NCI-H1436 treated with DMSO at 0.1 percent for 48 hours (cell line): ENCODE results near the gene ATP2A3.

Experiments
- DNase-seq: peaks from one replicate; lab custom pipeline; 2025; lab: John Stamatoyannopoulos, UW

Gene ATP2A3

DNA sequence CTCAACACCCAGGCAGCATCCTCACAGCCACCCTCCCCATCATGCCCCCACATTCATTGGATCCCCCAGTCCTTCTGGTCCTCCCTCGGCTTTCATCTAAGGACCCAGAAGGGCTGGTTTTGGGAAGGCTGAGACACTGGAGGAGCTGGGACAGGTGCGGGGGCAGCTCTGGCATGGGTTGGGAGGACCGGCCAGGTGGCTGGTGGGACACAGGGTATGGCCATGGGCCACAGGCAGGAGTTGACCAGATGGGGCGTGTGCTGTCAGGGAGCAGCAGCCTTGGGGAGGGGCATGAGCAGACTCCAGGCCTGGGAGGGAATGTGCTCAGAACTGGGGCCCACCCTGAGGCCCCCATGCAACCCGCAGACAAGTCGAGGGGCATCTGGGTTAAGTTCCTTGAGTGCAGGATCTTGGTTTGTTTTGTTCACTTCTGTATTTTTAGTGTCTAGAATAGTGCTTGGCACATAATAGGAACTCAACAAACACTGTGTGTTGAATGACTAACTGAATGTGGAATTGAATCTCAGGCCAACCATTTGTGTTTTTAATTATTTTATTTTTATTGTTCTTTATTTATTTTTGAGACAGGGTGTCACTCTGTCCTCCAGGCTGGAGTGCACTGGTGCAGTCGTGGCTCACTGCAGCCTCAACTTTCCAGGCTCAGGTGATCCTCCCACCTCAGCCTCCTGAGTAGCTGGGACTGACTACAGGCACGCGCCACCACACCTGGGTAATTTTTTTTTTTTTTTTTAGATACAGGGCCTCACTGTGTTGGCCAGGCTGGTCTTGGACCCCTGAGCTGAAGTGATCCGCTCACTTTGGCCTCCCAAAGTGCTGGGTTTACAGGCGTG lies 53.6 kb downstream of the ATP2A3 start:
- no peak for DNase-seq

DNA sequence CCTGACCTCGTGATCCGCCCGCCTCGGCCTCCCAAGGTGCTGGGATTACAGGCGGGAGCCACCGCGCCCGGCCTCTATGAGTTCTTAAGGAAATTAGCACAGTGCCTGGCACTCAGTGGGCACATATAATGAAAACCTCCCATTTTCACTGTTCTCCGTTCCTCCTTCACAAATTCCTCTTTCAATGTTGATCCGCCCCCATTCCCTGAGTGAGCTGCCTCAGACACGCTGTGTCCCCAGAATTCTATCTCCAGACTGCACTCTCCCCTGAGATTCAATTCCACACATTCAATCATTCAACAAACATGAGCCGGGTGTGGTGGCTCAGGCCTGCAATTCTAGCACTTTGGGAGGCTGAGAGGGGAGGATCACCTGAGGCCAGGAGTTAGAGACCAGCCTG lies 55.0 kb downstream of the ATP2A3 start:
- no peak for DNase-seq

DNA sequence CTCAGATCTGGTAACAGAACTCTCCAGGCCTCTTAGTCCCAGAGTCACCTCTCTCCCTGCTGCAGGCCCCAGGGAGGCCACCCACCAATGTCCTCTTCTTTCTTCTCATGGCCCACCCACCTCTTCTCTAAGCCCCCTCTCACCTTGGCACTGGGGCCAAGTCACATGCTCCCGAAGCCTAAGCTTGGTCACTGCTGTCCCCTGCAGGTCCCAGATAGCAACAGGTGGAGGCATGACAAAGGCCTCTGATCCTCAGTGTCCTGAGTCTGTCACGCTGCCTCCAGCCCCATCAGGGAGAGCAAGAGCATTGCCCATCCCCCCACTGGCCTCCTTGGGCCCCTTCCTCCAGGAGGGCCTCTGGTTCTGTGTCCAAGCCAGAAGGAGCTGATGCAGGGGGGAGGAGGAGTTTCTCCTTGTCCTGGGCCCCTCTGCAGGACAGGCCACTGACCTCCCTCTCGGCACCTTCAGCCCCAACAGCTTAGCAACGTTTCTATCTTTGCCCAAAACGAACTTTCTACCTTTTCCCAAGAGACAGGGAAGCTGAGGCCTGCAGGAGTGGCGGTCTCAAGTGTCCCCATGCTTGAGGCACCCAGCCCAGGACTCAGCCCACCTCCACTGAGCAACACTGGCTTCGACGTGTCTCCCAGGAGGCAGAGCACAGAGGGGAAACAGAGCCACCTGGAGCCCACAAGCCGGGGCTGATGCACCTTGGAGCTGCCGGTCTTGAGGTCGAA lies 56.6 kb downstream of the ATP2A3 start:
- no peak for DNase-seq

DNA sequence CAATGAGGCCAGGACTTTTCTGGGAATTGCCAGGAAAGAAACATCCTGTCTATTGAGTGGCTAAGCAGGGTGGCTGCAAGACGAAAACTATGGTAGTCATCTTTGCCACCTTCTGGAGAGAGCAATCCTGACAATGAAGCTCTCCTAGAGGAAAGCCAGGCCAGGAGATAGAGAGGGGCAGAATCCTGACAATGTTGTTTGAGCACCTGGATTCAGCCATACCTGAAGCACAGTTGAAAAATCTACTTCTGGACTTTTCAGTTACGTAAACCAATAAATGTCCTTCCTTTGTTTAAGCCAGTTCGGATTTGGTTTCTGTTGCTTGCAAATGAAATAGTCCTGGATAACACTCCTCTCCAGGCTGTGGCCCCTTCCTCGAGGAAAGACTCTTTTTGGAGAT lies 57.4 kb downstream of the ATP2A3 start:
- no peak for DNase-seq

DNA sequence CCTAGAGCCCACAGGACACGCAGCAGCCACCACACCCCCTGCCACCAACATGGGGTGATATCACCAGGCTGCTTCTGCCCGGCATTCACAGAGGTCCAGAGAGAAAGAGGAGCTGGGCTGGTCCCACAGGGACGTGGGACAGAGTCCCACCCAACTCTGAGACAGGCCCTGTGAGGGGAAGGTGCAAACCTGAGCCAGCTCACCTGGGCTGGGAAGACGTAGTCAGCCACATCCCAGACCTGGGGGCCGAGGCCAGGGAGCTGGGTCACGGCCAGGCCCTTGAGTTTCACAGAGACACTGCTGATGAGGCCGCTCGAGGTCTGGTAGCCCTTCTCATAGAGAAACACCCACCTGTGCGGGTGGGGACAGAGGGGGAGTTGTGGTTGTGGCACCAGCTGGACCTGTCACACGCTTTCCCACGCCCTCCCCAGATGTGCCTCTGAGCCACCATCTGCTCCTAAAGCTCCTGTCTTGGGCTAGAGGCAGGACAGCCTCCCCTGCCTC lies 59.2 kb downstream of the ATP2A3 start:
- DNase-seq = no peak

DNA sequence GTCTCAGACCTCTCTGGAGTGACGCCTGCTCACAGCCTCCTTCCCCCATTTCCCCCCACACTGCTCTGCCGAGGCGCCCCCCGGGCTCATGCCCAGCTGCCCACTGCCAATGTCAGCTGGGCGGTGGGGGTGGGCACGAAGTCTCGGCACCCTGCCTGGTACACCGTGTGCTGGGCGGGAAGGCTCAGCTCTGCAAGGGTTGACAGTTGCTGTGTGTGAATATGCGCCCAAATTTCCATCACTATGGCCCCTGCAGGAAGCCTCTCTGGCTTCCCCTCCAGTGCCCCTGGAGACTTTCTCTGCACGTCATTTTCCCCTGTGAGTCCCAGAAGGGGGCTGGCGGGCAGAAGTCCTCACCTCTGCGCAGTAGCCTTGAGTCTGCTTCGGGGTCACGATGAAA lies 59.7 kb downstream of the ATP2A3 start:
- DNase-seq = no peak

DNA sequence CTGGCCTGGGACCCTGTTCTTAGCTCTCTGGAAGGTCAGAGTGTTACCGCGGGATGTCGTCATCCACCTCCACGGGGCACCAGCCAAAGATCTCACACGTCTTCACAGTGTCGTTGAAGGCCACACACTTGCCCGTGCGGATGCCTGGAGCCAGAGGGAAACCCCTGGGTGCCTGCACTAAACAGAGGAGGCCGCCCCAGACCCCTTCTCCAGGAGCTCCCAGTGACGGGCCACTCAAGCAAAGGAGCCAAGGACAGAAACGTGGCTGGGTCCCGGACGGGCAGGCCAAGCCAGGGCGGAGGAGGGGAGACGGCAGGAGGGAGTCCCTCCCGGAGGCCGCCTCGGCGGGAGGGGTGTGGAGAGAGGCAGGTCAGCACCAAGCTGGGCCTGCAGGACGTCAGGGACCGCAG lies 60.4 kb downstream of the ATP2A3 start:
- DNase-seq = no peak

DNA sequence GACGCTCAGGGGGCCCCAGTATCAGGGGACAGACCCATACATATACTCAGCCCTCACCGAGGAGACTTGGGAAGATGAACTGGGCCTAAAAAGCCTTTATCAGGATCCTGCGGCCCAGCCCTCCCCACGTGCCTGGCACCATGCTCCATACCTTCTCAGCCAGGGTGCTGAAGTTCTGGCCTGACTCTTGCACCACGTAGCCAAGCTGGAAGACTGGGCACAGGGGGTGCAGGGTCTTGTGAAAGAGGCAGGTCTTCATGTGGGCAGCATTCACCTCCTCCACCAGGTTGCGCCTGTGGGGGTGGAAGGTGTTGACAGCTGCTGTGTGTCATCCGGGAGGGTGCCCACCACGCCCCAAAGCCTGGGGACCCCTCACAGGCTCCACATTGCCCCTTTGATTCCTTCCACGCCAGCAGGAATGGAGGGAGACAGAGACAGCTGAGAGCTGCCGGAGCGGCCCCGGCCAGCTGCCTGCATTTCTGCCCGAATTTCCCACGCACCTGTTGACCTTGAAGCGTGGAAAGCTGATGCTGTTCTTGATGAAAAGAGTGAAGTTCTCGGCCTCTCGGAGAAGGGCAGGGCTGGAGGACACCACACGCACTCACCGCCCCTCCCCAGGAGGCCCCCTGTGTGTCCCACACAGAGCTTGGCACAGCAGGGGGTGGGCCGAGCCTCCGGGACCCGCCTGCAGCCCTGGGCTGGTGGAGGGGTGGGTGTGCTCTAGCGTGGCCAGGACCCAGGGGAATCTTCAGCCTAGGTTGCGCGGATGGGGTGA lies 61.0 kb downstream of the ATP2A3 start:
- no peak for DNase-seq

DNA sequence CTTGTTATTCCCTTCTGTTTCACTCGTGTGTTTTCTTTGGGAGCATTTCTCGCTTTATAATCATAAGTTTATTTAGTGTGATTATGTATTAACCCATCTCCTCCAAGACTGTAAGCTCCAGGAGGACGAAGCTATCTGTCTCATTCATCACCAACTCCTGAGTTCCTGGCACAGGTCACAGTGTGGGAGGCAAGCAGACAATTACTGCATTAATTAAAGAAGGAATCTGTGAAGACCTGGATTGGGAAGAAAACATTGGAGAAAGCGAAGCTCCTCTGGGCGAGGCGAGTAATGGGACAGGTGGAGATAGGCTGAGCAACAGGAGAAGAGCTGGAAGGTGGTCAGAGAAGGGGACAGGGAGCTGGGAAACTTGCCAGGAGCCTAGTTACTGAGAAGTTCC lies 63.6 kb downstream of the ATP2A3 start:
- DNase-seq = no peak

DNA sequence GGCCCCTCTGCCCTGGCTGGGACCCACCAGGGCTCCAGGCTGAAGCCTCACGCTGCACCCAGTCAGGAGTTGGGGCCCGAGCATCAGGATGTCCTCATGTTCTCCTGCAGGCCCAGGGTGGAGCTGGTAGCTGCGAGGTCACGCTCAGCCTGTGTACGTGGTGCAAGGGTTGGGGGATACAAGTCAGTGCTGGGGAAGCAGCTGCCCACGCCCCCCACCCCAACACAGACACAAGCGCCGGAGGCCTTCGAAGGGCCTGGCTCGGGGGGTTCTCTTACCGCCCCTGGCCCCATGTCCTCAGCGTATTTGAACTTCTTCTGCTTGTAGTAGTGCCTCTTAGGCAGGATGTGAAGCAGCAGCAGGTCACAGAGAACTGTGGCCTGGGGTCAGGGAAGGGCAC lies 66.5 kb downstream of the ATP2A3 start:
- no peak for DNase-seq

DNA sequence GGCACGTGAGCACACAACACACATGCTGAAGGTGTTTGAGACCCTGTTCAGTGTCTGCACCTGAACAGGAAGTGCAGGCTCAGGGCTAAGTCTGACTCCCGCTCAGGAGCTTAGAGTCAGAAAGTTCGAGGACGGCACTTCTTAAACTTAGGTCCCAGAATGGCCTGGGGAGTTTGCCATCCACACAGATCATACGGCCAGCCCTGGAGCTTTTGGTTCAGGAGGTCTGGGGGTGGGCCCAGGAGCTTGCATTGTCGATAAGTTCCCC lies 67.3 kb downstream of the ATP2A3 start:
- DNase-seq = no peak

DNA sequence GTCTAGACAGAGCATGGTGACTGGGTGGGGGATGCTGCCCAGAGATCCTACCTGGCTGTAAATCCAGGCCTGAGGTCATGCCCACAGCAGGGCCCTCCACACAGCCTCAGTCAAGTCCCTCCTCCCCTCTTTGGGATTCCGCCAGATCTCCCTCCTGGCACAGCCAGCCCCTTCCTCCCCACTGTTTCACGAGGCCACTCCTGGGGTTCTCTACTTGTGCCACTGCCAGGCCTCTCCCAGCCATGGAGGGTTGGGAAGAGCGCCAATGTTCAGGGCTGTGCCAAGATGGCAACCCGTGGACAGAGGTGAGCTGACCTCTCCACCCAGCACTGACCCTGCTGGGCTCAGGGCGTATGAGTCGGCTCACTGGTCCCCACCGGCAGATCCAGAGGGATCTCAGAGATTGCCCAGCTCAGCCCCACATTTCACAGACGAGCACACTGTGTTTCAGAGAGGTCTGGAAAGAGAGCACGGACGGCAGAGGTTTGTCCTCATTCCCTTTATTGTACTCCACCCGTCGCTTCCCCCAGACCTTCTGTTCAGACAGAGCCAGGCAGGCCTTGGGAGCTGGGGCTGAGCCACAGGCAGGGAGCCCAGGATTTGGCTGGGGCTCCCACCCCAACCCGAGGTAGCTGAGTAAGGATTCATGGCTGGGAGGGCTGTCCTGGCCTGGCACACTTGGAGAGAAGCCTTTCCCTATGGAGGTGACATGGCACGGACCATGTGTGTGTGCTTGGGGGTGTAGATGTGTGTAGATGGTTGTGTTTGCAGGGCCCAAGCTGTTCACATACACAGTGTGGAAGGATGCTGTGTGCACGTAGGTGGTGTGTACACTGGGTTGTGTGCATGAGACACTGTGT lies 67.9 kb downstream of the ATP2A3 start:
- no peak for DNase-seq

DNA sequence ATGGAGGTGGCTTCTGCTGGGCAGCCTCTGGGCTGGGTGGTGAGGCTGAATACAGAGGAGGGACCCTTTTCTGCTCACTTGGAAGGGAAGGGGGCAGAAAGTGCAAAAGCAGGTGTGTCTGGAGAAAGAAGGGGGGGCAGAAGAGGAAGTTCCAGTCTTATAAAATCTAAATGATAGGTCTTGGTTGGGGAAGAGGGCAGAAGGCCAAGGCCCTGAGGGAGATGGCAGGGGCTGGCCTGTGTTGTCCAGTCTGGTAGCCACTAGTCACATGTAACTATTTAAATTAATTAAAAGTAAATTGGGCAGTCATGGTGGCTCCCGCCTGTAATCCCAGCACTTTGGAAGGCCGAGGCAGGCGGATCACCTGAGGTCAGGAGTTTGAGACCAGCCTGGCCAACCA lies 68.9 kb downstream of the ATP2A3 start:
- DNase-seq = no peak

DNA sequence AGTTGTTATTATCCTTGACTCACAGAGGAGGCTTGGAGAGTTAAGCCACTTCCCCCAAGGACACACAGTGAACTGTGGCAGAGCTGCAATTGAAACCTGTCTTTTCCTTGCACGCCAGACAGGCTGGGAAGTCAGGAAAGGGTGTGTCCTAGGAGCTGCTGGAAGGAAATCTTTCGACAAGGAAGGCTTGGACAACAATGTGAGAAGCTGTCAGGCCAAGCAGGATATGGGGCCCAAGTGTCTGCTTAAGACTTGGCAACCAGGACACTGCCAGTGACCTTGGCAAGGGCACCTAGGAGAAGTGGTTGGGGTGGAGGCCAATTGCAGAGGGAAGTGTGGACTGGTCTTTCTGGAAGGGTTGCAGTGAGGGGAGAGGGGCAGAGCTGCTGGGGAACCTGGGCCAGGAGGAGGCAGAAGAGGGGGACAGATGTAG lies 69.3 kb downstream of the ATP2A3 start:
- no peak for DNase-seq

DNA sequence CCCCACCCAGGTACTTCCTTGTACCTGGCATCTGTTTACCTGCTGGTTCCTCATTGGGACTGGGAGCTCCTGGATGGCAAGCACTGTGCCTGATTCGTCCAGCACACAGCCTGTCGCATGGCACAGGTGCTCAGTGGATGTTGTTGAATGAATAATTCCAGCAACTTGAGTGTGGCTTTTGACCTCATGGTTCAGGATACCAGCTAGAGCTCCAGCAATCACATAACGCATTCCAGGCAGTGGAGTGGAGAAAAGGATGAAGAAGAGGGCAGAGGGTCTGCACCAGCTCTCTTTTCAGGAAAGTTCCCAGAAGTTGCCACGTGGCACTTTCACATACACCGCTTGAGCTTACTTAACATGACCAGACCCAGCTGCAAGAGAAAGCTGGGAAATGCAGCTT lies 70.0 kb downstream of the ATP2A3 start:
- DNase-seq = no peak

DNA sequence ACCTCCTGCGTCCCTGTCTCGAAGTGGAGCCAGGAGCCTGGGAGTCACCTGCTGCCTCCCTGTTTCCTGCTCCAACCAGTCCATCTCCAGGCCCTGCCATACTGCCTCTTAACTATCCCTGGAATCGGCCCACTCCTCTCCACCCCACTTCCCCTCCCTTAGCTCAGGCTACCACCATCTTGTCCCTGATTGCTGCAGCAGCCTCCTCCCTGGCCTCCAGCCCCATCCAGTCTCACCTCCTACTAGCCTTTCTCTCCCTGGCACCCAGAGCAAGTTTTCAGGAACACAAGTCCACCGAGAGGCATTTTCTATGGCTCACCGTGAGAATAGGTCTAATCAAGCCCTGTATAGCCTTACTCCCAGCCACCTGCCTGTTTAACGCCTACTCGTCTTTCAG lies 70.5 kb downstream of the ATP2A3 start:
- no peak for DNase-seq

DNA sequence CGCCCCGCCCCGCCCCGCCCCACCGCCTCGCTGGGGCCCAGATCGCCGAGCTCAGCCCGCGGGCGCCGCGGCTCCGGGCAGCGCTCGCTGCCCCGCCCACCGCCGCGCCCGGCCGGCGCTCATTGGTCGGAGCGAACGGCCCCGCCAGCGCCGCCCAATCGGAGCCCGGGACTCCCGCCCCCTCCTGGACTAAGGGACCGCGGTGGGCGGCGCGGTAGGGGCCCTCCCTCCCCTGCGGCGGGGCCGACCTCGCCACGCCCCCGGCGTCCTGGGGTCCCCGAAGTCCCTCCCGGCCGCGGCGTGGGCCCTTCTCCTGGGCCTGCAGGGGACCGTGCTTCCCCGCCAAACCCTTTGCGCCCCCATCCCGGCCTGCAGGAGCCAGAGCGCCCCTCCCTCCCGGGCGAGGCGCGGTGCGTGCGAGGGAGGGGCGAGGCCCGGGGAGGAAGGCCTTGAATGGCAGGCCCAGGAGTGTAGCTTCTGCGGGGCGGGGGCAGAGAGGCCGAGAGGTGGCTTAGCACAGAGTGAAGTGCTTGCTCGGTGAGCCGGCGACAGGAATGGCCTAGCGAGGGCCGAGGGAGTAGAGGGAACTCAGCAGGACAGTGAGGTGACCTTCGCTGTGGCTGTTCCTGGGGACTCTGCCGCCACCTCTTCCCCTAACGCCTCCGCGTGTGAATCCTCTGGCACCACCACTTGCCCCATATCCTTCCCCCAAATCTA lies 71.1 kb downstream of the ATP2A3 start, which contains the start of gene CAMKK1:
CAMKK1 (minus strand) TSS at position 51 of the 717 bp plus-strand sequence. CDS start 7,366 bp downstream, outside the sequence.
- DNase-seq = peak; percentile 28

DNA sequence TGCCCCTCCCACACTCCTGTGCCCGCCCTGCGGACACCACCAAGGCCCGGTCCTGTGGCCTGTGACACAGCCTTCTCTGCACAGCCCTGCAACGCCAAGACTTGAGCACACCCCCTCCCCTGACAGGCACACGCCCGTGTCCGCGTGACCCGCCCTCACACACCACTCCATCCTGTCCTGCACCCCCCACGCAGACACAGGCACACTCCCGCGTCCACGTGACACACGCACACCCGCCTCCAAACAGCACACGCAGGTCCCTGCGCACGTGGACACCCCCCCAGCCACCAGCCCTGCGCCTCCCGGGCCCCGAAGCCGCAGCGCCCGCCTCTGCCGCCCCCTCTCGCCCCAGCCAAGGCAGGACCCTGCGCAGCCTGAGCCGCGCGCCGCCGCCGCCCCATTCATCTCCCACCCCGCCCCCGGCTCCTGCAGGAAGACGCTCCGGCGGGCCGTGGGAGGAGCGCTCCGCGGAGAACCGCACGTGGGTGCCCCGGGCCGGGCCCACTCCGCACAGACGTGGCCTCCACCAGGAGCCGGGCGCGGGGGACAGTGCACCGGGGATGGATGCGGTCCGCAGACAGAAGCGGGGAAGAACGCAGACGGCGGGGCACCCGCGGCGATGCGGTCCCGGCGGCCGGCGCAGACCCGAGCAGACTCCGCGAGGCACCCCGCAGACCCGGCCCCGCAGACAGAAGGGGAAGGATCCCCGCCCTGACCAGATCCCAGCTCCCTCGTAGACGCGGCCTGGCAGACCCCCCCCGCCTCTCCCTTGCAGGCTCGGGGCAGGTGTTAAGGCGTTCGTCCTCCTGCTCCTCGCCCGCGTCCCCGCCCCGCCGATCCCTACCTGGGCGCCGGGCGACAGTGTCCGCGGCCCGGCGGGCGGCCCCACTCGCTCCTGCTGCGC lies 71.9 kb downstream of the ATP2A3 start:
- DNase-seq = no peak

DNA sequence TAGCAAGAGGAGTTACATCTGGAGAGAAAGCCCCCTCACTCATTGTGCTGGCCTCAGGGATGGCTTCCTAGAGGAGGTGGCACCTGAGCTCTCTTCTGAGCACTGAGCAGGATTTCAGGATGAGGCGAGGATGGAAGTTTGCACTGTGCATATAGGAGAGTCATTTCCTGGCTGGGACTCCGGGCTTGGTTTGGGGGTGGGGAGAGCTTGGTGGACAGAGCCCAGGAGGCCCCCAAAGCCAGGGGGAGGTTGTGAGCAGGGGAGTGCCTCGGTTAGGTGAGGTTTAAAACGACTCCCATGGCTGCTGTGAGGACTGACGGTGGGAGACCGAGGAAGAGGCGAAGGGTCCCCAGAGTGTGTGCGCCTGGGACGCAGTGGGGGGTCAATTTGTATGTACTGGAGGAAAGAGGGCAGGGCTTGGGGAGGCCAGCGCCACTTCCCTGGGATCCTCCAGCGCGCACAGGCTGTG lies 72.6 kb downstream of the ATP2A3 start:
- no peak for DNase-seq

DNA sequence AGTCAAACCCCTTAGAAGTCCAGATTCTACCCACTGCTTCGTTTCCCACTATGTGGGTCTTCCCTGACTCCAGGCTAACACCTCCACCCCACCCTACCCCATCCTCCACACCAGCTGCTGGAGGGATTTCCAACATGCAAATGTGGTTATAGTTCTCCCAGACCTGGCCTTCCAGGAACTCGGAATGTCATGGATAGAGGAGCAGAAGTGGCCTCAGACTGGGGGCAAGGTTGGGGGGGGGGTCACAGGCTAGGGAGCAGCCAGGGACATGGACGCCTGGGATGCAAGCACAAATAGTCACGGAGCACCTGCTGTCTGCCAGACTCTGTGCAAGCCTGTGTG lies 73.4 kb downstream of the ATP2A3 start:
- no peak for DNase-seq
